ENCODE measurements around the gene PLXNA4.
"Not testable (repeated sequence)": the region's sequence is repeated elsewhere in the genome, so short reads cannot be mapped to it uniquely, and the experiment has no call there.

Gene PLXNA4

DNA sequence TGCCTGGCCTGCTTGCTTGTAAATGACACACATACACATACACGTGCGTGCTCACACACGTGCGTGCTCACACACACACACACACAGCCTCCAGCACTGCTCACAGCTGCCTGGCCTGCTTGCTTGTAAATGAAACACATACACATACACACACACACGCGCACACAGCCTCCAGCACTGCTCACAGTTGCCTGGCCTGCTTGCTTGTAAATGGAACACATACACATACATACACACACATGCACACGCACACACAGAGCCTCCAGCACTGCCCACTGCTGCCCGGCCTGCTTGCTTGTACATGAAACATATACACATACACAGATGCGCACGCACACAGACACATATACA is 397.2 kb downstream of the PLXNA4 start:
- TF ChIP-seq, protein P1, sequence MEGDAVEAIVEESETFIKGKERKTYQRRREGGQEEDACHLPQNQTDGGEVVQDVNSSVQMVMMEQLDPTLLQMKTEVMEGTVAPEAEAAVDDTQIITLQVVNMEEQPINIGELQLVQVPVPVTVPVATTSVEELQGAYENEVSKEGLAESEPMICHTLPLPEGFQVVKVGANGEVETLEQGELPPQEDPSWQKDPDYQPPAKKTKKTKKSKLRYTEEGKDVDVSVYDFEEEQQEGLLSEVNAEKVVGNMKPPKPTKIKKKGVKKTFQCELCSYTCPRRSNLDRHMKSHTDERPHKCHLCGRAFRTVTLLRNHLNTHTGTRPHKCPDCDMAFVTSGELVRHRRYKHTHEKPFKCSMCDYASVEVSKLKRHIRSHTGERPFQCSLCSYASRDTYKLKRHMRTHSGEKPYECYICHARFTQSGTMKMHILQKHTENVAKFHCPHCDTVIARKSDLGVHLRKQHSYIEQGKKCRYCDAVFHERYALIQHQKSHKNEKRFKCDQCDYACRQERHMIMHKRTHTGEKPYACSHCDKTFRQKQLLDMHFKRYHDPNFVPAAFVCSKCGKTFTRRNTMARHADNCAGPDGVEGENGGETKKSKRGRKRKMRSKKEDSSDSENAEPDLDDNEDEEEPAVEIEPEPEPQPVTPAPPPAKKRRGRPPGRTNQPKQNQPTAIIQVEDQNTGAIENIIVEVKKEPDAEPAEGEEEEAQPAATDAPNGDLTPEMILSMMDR (conservative IDR thresholded peaks at IDR 0.05) = no peak
- peak overlapping the region; percentile 36; the same call in 1 of the 2 replicates for H3K27ac ChIP-seq

DNA sequence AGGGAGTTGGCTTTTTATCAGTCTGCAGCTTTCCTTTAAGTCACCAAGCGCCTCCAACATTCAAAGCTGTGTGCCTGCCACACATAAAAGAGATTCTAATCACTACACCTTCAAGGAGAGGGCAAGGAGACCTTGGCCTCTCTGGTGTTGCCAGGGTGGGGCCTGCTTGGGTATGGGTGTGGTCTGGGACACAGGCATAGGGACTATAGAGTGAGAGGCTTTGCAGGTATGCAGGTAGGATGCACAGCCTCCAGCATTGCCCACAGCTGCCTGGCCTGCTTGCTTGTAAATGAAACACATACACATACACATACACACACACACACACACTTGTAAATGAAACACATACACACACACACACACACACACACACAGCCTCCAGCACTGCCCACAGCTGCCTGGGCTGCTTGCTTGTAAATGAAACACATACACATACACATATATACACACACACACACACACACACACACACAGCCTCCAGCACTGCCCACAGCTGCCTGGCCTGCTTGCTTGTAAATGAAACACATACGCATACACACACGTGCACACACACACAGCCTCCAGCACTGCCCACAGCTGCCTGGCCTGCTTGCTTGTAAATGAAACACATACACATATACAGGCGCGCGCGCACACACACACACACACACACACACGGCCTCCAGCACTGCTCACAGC is 397.7 kb downstream of the PLXNA4 start:
- peak overlapping the region; percentile 60 for H3K27ac ChIP-seq

DNA sequence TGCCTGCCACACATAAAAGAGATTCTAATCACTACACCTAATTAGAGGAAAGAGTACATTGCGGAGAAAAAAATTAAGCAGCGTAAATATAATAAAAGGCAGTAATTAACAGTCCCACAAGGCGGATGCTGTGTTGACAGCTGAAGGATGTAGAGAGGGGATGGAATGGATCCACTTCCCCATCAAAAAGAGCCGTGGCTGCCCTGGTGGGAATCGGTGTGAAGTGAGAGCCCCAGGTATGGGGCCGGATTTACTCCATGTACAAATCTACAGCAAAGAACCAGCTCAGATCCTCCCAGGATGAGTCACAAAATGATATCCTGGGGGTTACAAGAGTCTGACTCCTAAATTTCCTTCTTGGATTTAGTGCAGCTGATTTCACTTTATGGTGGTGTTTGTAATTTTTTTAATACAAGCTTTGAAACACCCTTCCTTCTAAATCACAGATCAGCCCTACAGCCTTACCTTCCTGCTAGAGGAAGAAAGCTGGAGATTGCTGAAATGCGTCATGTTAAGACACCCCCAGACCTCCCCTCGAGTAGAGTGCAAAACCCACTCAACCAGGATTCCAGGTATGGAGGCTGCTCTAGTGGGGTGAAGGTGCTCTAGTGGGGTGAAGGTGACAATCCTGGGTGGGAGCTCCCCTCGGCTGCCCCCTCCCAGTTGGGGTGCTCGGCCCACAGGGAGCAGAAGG is 398.4 kb downstream of the PLXNA4 start:
- TF ChIP-seq, protein P1 (conservative IDR thresholded peaks at IDR 0.05) = no peak
- peak overlapping the region; percentile 60 for H3K27ac ChIP-seq

DNA sequence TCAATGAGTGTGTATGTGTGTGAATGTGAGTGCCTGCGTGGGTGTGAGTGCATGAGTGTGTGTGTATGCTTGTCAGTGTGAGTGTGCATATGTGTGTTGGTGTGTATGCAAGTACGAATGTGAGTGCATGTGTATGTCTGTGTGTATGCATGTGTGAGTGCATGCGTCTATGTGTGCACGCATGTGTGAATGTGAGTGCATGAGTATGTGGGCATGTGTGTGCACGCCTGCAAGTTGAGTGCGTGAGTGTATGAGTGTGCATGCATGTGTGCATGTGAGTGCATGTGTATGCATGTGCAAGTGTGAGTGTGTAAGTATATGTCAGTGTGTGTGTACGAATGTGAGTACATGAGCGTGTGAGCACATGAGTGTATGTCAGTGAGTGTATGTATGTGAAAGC is 399.6 kb downstream of the PLXNA4 start:
- TF ChIP-seq, protein P1 (conservative IDR thresholded peaks at IDR 0.05) = no peak
- no peak overlapping the region for H3K27ac ChIP-seq

DNA sequence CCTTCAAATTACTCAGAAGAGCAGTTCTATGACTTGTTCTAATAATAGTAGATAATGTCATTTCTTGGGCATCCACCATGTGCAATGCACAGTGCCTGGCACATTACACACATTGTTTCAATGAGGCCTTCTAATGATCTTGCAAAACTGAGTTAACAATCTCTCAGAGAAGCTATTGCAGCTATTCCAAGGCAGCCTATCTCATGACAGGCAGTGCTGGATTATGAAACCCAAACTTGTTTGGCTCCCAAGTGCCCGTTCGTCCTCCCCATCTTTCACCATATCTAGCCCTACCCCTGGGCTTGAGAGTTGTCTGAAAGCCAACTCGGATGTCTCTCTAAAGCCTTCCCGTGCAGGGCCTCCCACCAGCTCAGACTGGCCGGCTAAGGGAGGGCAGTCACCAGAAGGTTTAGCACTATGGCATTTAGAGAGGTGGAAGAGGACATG is 405.1 kb downstream of the PLXNA4 start:
- TF ChIP-seq, protein P1 (conservative IDR thresholded peaks at IDR 0.05) = no peak
- no peak overlapping the region for H3K27ac ChIP-seq

DNA sequence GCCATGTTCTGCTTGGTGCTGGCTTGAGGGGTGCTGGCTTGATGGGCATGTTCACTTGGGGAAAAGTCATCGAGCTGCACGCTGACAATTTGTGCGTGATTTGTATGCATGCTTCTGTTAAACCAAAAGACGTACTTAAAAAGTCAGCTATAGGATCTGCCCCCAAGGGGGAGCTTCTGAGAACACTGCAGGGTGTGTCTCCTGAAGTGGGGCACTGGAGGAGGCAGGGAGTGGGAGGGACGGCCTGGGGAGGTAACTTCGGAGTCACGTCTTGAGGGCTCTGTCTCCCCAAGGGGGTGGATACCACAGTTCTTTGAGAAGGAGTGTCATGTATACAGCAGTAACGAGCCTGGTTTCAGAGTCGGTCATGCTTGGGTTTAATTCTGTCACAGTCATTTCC is 406.5 kb downstream of the PLXNA4 start:
- no peak overlapping the region for H3K27ac ChIP-seq
- TF ChIP-seq, protein P1 (conservative IDR thresholded peaks at IDR 0.05) = no peak

DNA sequence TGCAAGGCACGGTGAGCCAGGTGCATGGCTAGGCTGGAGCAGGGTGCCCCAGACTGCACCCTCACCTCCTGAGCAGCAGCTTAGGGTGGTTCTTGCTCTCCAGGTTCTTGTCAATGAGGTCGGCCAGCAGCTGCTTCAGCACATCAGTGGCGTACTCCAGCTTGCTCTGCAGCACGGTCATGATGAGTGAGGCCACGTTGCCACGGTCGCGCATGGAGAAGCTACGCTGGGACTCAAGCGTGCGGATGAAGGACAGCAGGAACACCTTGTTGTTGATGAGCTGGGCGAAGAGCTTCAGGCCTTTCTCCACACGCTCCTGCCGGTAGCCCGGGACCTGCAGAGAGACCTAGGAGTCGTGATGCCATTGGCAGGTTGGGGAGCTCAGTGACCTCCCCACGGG is 408.0 kb downstream of the PLXNA4 start:
- no peak overlapping the region for H3K27ac ChIP-seq
- TF ChIP-seq, protein P1 (conservative IDR thresholded peaks at IDR 0.05) = no peak

- H3K27ac ChIP-seq = not testable (repeated sequence)
Measured at GRCh38 chr7:132165695-132166094, 410.6 kb downstream of the PLXNA4 start.
